ENCODE results near the gene M1AP.

The M1AP gene

DNA sequence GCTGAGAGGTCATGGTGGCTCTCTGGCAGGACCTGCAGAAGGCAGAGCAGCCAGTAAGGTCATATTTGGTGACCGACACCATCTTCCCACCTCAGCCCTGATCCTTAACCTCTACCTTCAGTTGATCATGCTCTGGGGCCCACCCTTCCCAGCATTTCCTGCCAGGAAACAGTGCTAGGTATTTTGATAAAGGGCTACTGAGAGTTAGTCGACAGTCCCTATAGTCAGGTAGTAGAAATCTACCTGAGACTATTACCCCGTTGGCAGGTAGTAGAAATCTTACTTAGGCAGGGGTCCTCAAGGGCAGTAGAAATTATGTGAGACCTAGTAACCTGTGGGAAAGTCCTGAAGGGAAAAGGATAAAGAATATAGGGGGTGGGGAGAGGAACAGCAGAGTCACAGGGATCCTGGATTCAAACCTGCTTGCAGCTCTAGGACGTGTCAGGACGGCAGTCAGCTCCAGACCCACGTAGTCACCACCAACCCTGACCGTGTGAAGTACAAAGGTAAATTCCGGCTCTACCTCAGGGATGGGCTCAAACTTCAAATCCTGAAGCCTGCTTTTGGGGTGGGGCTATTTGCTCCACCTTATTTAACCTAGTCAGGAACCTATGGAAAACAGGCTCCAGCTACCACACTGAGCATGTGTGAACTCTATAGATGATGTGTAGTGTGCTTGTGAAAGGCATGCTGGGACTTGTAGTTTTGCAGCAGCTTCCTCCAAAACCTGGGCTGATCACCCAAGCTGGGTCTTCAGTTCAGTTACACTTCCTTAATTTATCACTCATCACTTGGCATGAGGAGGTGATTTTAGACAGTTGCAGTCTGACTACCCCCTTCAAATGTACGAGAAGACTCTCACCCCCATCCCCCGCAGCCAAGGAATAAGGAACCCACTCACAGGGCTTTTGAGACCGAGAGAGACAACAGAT lies 122.1 kb downstream of the M1AP start, which contains the start of gene DQX1:
TSS of gene DQX1 (minus strand) at position 515 of the 932 bp plus-strand sequence. CDS start at position 13, 502 bp downstream.
- no peak for TF ChIP-seq CTCF (IDR thresholded peaks at IDR 0.05; ENCODE audit: insufficient read depth, missing control alignments)
- DNase-seq (ENCODE audit: insufficient read length, low spot score) (peak; percentile 55), FAIRE-seq (no peak)

DNA sequence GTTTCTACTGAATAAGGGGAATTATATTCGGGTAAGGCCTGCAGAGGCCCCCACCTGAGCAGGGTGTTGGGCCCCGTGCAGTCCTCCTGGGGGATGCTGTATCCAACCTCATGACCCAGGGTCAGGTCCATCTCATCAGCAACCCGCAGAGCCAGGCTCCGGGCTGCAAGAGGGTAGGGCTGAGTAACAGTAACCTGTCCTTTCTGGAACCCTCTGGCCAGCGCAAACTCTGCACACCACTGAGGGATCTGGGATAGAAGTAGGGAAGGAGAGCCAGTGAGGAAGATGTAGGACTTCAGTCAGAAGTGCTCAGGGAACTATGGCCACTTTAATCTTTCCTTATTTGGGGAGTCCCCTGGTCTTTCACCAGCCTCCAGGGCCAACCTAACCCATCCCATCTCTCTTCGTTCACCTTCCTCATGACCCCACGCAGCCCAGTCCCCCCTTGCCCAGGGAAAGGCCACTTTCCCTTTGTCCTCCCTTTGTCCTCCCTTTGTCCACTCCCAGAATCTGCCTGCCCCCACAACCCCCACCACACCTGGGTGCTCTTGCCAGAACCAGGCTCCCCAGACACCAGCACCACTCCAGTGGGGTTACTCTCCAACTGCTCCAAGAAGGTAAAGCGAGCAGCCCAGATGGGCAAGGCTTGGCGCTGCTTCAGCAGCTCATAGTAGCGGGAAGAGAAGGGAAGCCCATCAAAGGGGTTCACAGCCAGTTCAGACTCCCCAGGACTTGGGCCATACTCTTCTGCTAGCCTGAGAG lies 123.0 kb downstream of the M1AP start:
- TF ChIP-seq CTCF (IDR thresholded peaks at IDR 0.05; ENCODE audit: insufficient read depth, missing control alignments): no peak
- no peak for FAIRE-seq
- DNase-seq (ENCODE audit: insufficient read length, low spot score): no peak

DNA sequence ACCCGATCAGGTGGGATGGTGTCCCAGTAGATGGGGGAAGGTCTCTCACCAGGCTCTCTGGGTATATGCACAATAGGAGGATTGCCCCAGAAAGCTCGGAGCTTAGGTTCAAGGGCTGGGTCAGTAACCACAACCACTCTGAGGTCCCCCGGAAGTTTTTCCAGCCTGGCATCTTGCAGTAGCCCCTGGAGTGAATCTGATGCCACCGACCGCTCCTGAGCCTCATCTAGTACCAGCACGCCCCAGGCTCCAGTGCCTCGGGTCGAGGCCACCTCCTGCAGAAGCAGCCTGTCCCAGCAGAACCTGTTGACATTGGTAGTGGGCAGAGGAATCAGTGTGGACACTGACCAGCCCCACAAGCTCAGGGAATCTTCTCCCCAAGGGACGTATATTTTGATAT lies 124.1 kb downstream of the M1AP start:
- TF ChIP-seq CTCF (IDR thresholded peaks at IDR 0.05; ENCODE audit: insufficient read depth, missing control alignments): no peak
- DNase-seq (ENCODE audit: insufficient read length, low spot score) (no peak), FAIRE-seq (no peak)

GRCh38 chr2:74522516-74522915 lies 125.6 kb downstream of the M1AP start:
- DNase-seq (ENCODE audit: insufficient read length, low spot score): no peak
- no peak for FAIRE-seq
- TF ChIP-seq CTCF (IDR thresholded peaks at IDR 0.05; ENCODE audit: insufficient read depth, missing control alignments): no peak

DNA sequence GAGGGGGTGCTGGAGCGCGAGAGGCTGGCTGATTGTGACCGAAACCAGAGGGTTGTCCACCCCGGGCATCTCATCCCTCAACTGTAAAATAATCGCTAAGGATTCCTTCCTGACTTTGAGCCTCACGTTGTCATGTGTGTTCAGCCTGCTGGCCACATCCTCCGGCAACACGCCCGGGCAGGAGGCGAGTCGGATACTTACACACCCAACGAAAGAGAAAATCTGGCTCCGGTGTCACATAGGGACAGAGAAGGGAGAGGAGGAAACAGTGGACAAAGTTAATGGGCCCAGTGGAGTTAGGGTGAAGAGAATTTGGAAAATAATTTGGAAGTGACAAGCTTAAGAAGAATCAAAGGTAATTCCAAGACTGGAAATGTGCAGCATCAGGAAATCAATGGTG lies 131.5 kb downstream of the M1AP start:
- no peak for TF ChIP-seq CTCF (IDR thresholded peaks at IDR 0.05; ENCODE audit: insufficient read depth, missing control alignments)
- DNase-seq (ENCODE audit: insufficient read length, low spot score) (no peak), FAIRE-seq (no peak)

DNA sequence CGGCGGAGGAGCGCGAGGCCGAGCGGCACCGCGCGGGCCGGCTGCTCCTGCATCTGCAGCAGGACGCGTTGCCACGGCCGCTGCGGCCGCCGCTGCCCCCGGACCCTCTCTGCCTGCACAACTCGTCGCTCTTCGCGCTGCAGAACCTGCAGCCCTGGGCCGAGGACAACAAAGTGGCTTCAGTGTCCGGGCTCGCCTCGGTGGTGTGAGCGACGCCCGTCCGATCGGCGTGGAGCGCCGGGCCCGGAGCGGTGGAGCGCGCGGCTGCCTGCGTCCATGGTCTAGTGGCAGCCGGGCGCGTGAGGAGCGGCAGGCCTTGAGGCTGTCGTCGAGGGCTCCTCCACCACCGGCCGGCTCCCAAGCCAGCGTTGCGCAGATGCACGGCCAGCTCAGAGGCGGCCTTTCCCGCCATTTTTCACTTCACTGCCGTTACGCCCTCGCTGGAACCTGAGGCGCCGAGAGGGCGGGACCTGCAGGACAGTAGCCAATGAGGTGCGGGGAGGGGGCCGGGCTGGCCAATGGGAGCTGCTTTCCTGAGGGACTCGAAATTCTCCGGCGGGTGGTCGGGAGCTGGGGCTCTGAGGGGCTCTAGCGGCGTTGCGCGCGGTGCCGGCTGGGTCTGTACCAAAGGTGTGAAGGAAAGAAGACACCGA lies 132.0 kb downstream of the M1AP start:
- DNase-seq (ENCODE audit: insufficient read length, low spot score): peak; percentile 96
- no peak for TF ChIP-seq CTCF (IDR thresholded peaks at IDR 0.05; ENCODE audit: insufficient read depth, missing control alignments)
- FAIRE-seq: no peak

All from D721Med (cell line).